Raji (cell line): ENCODE results near the gene ARHGEF19.
A peak's percentile ranks its signal among the peaks of the same experiment; 100 is the strongest.

Experiments used
- POLR2A ChIP-seq: IDR thresholded peaks from 2 replicates; pipeline ENCODE4 v1.6.1; 2011; ENCODE audit warnings: low read depth, low read length, control low read depth; ENCODE audit not compliant: insufficient read depth

ARHGEF19 gene

GRCh38 chr1:16246961-16247360, 34.5 kb upstream of the ARHGEF19 start:
- TF ChIP-seq POLR2A: no peak

- no peak for TF ChIP-seq POLR2A
Measured at GRCh38 chr1:16245476-16246196, 33.2 kb upstream of the ARHGEF19 start.

GRCh38 chr1:16244650-16245285, 32.3 kb upstream of the ARHGEF19 start:
- no peak for TF ChIP-seq POLR2A

- TF ChIP-seq POLR2A: no peak
Measured at GRCh38 chr1:16243936-16244649, 31.6 kb upstream of the ARHGEF19 start.

GRCh38 chr1:16243215-16243610, 30.8 kb upstream of the ARHGEF19 start:
- TF ChIP-seq POLR2A: no peak

- no peak for TF ChIP-seq POLR2A
Measured at GRCh38 chr1:16242556-16243214, 30.2 kb upstream of the ARHGEF19 start.

- TF ChIP-seq POLR2A: no peak
Measured at GRCh38 chr1:16241221-16241708, 28.8 kb upstream of the ARHGEF19 start.

GRCh38 chr1:16239972-16240491, 27.6 kb upstream of the ARHGEF19 start:
- TF ChIP-seq POLR2A: no peak

- TF ChIP-seq POLR2A: no peak
Measured at GRCh38 chr1:16237343-16237830, 24.9 kb upstream of the ARHGEF19 start.

GRCh38 chr1:16236511-16237342, 24.3 kb upstream of the ARHGEF19 start, which contains the start of gene CPLANE2:
TSS of gene CPLANE2 (minus strand) at chr1:16237183. CDS start at chr1:16236742, 441 bp downstream.
- peak; percentile 94 for TF ChIP-seq POLR2A

- TF ChIP-seq POLR2A: peak; percentile 49; the same call in 1 of the 2 replicates
Measured at GRCh38 chr1:16235944-16236510, 23.6 kb upstream of the ARHGEF19 start.

GRCh38 chr1:16235347-16235746, 22.9 kb upstream of the ARHGEF19 start:
- no peak for TF ChIP-seq POLR2A

GRCh38 chr1:16233431-16233830, 21.0 kb upstream of the ARHGEF19 start:
- TF ChIP-seq POLR2A: no peak

GRCh38 chr1:16232316-16232710, 19.9 kb upstream of the ARHGEF19 start:
- TF ChIP-seq POLR2A: no peak
